ENCODE measurements around the gene HPSE. TPM values are rescaled to one million over a fixed set of nuclear protein-coding genes. Genes with fewer than 3 reads are reported as not detected.

Gene HPSE
- total and polyA plus RNA-seq, 2 experiments from 2014 or later = 2.2 to 2.9 TPM

DNA sequence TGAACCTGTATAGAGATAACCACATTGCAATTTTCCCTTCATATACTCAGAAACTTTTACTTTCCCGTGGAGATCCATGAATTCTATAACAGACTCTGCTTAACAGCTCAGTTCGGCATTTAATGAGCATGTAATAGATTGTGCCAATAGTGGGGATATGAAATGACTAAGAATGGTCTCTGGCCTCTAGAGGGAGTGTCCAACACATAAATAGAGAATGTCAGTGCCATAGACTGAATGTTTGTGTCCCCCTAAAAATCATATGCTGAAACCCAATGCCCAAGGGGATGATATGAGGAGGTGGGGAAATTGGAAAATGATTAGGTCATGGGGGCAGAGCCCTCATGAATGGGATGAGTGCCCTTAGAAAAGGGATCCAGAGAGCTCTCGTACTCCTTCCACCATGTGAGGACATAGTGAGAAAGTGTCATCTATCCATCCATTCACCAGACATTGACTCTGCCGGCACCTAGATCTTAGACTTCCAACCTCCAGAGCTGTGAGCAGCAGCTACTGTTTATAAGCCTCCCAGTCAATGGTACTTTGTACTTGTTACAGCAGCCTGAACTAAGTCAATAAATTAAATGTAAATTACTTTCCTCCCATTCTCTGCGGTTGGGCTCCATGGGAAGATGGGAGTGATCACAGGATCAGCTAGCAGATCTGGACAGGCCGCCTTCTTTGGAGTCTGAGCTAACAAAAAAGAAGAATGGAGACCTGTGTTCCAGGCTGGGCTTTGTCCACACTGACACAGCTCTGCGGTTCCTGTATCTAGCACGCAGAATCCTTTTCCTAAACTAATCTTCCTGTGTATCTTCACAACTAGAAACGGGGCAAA is 28.1 kb upstream of the HPSE start:
- TF ChIP-seq POLR2AphosphoS5 (IDR thresholded peaks at IDR 0.05; ENCODE audit: low read depth) = no peak
- TF ChIP-seq, protein P1, sequence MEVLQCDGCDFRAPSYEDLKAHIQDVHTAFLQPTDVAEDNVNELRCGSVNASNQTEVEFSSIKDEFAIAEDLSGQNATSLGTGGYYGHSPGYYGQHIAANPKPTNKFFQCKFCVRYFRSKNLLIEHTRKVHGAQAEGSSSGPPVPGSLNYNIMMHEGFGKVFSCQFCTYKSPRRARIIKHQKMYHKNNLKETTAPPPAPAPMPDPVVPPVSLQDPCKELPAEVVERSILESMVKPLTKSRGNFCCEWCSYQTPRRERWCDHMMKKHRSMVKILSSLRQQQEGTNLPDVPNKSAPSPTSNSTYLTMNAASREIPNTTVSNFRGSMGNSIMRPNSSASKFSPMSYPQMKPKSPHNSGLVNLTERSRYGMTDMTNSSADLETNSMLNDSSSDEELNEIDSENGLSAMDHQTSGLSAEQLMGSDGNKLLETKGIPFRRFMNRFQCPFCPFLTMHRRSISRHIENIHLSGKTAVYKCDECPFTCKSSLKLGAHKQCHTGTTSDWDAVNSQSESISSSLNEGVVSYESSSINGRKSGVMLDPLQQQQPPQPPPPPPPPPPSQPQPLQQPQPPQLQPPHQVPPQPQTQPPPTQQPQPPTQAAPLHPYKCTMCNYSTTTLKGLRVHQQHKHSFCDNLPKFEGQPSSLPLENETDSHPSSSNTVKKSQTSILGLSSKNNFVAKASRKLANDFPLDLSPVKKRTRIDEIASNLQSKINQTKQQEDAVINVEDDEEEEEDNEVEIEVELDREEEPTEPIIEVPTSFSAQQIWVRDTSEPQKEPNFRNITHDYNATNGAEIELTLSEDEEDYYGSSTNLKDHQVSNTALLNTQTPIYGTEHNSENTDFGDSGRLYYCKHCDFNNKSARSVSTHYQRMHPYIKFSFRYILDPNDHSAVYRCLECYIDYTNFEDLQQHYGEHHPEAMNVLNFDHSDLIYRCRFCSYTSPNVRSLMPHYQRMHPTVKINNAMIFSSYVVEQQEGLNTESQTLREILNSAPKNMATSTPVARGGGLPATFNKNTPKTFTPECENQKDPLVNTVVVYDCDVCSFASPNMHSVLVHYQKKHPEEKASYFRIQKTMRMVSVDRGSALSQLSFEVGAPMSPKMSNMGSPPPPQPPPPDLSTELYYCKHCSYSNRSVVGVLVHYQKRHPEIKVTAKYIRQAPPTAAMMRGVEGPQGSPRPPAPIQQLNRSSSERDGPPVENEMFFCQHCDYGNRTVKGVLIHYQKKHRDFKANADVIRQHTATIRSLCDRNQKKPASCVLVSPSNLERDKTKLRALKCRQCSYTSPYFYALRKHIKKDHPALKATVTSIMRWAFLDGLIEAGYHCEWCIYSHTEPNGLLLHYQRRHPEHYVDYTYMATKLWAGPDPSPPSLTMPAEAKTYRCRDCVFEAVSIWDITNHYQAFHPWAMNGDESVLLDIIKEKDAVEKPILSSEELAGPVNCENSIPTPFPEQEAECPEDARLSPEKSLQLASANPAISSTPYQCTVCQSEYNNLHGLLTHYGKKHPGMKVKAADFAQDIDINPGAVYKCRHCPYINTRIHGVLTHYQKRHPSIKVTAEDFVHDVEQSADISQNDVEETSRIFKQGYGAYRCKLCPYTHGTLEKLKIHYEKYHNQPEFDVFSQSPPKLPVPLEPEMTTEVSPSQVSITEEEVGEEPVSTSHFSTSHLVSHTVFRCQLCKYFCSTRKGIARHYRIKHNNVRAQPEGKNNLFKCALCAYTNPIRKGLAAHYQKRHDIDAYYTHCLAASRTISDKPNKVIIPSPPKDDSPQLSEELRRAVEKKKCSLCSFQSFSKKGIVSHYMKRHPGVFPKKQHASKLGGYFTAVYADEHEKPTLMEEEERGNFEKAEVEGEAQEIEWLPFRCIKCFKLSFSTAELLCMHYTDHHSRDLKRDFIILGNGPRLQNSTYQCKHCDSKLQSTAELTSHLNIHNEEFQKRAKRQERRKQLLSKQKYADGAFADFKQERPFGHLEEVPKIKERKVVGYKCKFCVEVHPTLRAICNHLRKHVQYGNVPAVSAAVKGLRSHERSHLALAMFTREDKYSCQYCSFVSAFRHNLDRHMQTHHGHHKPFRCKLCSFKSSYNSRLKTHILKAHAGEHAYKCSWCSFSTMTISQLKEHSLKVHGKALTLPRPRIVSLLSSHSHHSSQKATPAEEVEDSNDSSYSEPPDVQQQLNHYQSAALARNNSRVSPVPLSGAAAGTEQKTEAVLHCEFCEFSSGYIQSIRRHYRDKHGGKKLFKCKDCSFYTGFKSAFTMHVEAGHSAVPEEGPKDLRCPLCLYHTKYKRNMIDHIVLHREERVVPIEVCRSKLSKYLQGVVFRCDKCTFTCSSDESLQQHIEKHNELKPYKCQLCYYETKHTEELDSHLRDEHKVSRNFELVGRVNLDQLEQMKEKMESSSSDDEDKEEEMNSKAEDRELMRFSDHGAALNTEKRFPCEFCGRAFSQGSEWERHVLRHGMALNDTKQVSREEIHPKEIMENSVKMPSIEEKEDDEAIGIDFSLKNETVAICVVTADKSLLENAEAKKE (CRISPR knock-in tag; IDR thresholded peaks at IDR 0.05) = no peak
- TF ChIP-seq, protein P2, sequence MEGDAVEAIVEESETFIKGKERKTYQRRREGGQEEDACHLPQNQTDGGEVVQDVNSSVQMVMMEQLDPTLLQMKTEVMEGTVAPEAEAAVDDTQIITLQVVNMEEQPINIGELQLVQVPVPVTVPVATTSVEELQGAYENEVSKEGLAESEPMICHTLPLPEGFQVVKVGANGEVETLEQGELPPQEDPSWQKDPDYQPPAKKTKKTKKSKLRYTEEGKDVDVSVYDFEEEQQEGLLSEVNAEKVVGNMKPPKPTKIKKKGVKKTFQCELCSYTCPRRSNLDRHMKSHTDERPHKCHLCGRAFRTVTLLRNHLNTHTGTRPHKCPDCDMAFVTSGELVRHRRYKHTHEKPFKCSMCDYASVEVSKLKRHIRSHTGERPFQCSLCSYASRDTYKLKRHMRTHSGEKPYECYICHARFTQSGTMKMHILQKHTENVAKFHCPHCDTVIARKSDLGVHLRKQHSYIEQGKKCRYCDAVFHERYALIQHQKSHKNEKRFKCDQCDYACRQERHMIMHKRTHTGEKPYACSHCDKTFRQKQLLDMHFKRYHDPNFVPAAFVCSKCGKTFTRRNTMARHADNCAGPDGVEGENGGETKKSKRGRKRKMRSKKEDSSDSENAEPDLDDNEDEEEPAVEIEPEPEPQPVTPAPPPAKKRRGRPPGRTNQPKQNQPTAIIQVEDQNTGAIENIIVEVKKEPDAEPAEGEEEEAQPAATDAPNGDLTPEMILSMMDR (conservative IDR thresholded peaks at IDR 0.05; ENCODE audit: low read depth in 2 of 2) = peak; percentile 55 to 59
- TF ChIP-seq, protein P3, sequence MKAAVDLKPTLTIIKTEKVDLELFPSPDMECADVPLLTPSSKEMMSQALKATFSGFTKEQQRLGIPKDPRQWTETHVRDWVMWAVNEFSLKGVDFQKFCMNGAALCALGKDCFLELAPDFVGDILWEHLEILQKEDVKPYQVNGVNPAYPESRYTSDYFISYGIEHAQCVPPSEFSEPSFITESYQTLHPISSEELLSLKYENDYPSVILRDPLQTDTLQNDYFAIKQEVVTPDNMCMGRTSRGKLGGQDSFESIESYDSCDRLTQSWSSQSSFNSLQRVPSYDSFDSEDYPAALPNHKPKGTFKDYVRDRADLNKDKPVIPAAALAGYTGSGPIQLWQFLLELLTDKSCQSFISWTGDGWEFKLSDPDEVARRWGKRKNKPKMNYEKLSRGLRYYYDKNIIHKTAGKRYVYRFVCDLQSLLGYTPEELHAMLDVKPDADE (IDR thresholded peaks at IDR 0.05) = no peak
- no peak for TF ChIP-seq STAT1 (IDR thresholded peaks at IDR 0.05; ENCODE audit: unreplicated experiment)
- no peak for TF ChIP-seq ZNF331 (CRISPR knock-in tag; IDR thresholded peaks at IDR 0.05; ENCODE audit: low read depth)
- Mint-ChIP-seq H3K4me3 (no peak overlapping the region), H3K36me3 (ENCODE audit: low read depth) (no peaks in the 10 kb centered on the region), H3K9me3 (no peaks in the 10 kb centered on the region), H3K4me1 (peaks cover 10% of the 10 kb centered on the region), H3K27me3 (ENCODE audit: insufficient read depth, low read depth, poor library complexity) (no peaks in the 10 kb centered on the region), H3K27ac (no peak overlapping the region)
- Histone ChIP-seq H3K4me2 (no peak overlapping the region), H3K9me2 (ENCODE audit: insufficient read depth) (peaks cover 8% of the 10 kb centered on the region; the same call in 1 of the 2 replicates), H3K36me3 (ENCODE audit: insufficient read depth) (no peaks in the 10 kb centered on the region), H3K4me1 (ENCODE audit: insufficient read depth) (peaks cover 3% of the 10 kb centered on the region; the same call in 1 of the 2 replicates), H2AFZ (peak overlapping the region; percentile 86; the same call in 1 of the 2 replicates), H3K4me3 (no peak overlapping the region), H3K27ac (ENCODE audit: low read depth) (peak overlapping the region; percentile 57; the same call in 1 of the 2 replicates), H4K20me1 (replicated peaks; ENCODE audit: insufficient read depth) (no peaks in the 10 kb centered on the region), H3K27me3 (ENCODE audit: insufficient read depth) (no peaks in the 10 kb centered on the region), H3K79me2 (replicated peaks; ENCODE audit: insufficient read depth) (no peaks in the 10 kb centered on the region), H3F3A (replicated peaks; ENCODE audit: low read depth) (peaks cover 6% of the 10 kb centered on the region; the same call in 1 of the 2 replicates)
- peak; percentile 33 for DNase-seq (ENCODE audit: low spot score)
- peak; percentile 50 for ATAC-seq

Data from GM23338 (cell line).